RPMI8226 (cell line): Measurements from ENCODE around the gene OLIG1.

Experiments used
- DNase-seq: peaks from one replicate; pipeline ENCODE4 v3.0.0-alpha.2; 2015

Gene OLIG1

DNA sequence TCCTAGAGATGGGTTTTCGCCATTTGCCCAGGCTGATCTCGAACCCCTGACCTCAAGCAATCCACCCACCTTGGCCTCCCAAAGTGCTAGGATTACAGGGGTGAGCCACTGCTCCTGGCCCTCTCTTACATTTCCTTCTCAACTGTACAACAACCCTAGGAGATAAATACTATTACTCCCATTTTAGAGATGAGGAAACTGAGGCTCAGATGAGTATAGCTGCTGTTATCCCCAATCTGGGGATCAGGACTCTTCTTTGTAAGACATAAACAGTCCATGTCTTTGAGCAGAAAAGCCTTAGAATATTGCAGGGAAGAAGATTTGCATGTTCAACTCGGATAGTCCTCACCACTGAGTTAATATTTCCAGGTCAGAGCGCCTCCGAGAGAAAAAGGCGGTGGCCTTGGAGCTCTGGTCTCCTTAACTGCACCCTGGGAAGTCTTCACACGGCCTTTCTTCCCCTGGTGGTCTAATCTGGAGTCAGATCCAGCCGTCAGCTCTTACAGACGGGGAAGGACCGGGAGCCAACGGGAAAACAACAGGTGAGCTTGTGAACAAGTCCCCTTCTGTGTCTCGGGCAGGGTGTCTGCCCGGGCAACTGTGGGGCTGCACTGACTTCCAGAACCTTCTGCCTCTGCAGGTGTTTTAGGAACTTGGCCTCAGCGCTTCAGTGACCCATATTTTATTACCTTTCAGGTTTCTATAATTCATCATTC is 5.9 kb upstream of the OLIG1 start:
- DNase-seq = no peak

DNA sequence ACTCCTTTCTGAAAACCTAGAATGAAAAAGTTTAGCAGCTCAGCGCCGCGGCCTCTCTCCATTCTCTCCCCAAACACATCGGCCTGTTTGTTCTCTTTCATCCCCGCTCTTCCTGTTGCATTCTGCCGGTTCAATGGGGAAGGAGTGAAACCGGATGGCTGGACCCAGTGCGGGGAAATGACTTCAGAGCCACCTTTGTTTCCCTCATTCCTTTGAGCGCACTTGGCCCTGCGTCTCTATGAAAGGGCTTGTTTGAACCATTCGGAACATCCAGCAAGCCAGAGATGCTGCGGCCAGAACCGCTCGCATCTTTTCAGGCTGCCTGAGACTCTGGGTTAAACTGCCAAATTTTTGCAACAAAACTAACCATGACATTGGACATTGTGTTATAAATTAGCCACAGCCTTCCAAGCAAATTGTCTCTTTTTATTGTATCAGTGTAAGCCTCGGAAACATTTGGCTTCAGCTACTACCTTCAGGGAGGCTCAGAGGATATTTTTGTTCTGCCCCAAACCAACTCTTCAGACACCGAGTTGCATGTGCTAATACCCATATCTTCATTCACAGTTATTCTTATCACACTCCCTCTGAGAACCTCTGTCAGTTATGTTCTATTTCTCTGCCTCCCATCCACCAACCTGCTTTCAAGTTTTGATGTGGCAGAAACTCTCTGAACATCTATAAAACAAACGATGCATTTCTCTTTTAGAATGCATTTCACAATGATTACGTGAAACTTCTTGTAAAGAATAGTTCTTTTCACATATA is 5.1 kb upstream of the OLIG1 start:
- no peak for DNase-seq

GRCh38 chr21:33067043-33067442 is 2.9 kb upstream of the OLIG1 start:
- no peak for DNase-seq

GRCh38 chr21:33067457-33067856 is 2.5 kb upstream of the OLIG1 start:
- DNase-seq = peak; percentile 54

- DNase-seq = no peak
Measured at GRCh38 chr21:33069243-33069642, 698 bp upstream of the OLIG1 start.

DNA sequence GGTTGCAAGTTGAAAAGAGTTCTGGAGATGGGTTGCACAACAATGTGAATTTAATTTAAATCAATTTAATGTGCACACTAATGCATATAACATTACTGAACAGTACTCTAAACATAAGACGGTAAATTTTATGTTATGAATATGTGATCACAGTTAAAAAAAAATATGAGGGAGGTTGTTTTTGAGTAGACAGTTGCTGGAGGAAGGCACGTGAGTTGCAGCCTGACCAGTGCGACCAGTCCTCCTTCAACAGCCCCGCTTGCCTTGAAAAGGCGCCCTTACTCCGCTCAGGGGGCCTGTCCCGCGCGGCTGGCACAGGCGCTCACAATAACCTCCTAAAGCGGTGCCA is 322 bp upstream of the OLIG1 start:
- no peak for DNase-seq

DNA sequence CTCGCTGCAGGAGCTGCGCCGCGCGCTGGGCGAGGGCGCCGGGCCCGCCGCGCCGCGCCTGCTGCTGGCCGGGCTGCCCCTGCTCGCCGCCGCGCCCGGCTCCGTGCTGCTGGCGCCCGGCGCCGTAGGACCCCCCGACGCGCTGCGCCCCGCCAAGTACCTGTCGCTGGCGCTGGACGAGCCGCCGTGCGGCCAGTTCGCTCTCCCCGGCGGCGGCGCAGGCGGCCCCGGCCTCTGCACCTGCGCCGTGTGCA is 730 bp downstream of the OLIG1 start:
- DNase-seq = no peak

- peak; percentile 75 for DNase-seq
Measured at GRCh38 chr21:33070998-33071769, 1.2 kb downstream of the OLIG1 start.

- peak; percentile 74 for DNase-seq
Measured at GRCh38 chr21:33071770-33072306, 1.9 kb downstream of the OLIG1 start.

DNA sequence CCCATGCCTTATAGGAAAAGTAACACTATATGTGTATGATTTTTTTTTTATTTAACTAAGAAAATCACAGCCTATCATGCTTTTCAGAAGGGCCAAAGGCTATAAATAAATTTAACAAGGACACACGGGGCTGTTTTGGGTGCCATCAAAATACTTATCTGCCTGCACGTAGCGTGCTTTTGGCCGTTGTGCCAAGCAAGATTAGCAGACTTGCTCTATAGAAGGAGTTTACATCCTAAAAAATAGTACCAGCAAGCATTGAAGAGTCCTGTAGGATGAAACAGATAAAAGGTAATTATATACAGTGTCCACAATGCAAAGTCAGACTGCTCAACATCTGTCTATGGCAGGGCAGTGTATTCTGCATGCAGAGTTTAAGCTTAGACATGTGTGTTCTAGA is 3.7 kb downstream of the OLIG1 start:
- DNase-seq = no peak

DNA sequence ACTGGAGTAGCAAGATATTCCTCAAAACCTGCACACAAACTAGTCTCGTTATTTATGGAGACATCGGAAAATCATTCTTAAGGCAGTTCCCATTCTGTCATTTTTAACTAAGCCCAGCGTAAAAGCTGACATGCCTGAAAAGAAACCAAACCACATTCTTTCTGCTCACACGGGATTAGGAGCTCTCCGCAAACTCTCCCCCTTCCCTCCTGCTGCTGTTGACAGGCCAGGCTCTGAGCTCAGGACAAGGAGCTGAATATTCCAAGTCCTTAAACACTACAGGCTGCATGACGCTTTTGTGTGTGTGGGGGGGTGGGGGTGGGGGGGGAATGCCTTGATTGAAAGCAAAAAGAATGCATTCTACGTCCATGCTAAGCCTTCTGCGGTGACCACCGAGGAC is 5.2 kb downstream of the OLIG1 start:
- no peak for DNase-seq

GRCh38 chr21:33075596-33076195 is 5.8 kb downstream of the OLIG1 start:
- DNase-seq = no peak

DNA sequence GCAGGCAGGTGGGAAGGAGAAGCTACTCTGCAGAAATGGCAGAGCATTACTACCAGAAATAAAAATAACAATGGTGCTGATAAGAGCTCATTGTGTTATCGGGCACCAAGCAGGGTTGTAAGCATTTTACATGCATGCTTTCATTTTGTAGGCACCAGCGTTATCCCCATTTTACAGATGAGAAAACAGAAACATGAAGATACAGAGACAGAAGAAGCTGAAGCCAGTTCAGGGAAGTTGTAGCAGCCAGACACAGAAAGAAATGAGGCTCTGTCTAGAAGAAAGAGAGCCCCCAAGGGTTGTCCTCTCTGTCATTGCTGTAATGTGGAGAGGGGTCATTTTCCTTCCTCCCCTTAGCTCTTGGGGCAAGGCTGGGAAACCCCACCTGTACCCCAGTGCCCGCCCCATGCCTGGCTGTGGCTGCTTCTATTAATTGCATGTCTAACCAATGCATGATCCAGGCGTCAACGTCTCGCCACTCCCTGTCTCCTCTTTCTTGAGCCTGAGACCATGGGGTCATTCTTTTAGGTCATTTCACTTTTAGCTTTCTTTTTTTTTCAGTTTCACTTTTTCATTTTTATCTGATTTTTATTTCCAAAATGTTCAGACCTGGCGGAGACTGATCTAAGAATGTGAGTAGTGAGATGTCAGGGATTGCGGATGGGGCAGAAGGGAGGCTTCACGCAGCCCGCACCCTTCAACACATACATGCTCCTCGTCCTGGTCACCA is 6.8 kb downstream of the OLIG1 start:
- no peak for DNase-seq

DNA sequence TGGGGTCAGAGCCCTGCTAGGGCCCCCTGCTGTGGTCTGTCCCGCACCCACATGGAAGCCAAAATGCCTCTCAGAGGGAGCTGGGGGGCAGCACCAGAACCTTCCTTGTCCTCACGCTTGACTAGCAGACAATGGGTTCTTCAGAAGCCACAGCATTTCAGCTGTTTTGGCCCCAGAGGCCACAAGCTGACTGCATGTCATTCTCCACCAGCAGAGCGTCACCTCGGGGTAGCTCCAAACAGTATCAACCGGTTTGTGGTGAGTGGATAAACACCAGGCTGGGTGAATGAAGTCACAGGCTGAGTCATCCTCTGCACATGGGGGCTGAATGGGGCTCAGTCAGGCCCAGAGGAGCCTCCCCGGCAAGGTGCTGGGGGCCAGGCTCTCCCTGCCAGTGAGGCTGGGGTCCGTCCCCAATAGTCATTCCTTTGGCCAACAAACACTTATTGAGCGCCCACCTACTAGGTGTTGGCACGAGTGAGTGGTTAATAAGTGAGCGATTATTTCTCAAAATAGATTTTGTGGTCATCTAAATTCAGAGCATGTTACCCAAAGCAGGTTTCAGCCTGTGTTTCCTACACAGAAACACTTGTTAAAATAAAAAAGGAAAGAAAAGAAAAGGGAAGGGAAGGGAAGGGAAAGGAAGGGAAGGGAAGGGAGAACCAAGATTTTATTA is 9.1 kb downstream of the OLIG1 start:
- peak; percentile 92 for DNase-seq

GRCh38 chr21:33080376-33080775 is 10.4 kb downstream of the OLIG1 start:
- peak; percentile 2 for DNase-seq

- DNase-seq = peak; percentile 3
Measured at GRCh38 chr21:33080776-33081175, 10.8 kb downstream of the OLIG1 start.

GRCh38 chr21:33088384-33088783 is 18.4 kb downstream of the OLIG1 start:
- no peak for DNase-seq

GRCh38 chr21:33089395-33090119 is 19.6 kb downstream of the OLIG1 start:
- DNase-seq = no peak

- DNase-seq = no peak
Measured at GRCh38 chr21:33096426-33096825, 26.5 kb downstream of the OLIG1 start.

DNA sequence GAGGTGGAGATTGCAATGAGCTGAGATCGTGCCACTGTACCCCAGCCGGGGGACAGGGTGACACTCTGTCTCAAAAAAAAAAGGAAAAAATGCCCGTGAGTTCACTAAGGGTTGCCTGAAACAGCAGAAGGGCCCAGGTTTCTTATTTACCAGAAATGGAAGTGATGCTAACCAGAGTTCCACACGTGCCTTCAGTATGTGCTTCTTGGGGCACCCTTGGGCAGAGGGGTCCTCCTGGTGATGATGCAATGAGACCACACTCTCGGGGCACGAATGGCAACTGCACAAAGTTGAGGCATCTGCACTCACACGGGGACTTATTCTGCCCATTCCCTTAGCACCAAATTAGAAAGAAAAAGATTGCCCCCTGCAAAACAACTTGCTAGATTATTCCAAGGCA is 29.2 kb downstream of the OLIG1 start:
- DNase-seq = no peak

- DNase-seq = no peak
Measured at GRCh38 chr21:33101300-33101911, 31.5 kb downstream of the OLIG1 start.
